Neuron (in vitro differentiated cells): ENCODE results near the gene FMN1.

ENCODE experiments used
- H2AFZ ChIP-seq: one replicate; pipeline ENCODE4 v1.6.1; 2013; ENCODE audit warnings: low read depth, mild to moderate bottlenecking, inconsistent platforms, low read length, moderate library complexity
- H3K27me3 ChIP-seq: one replicate; pipeline ENCODE4 v1.6.1; 2013; ENCODE audit warnings: low read length; ENCODE audit not compliant: insufficient read depth
- H3K36me3 ChIP-seq: one replicate; pipeline ENCODE4 v1.6.1; 2013; ENCODE audit warnings: low read length; ENCODE audit not compliant: insufficient read depth
- H3K4me1 ChIP-seq: one replicate; pipeline ENCODE4 v1.6.1; 2013; ENCODE audit warnings: low read length; ENCODE audit not compliant: insufficient read depth
- H3K4me3 ChIP-seq: 2 replicates; pipeline ENCODE4 v1.5.1; 2013; ENCODE audit warnings: mild to moderate bottlenecking, low read length, moderate library complexity
- H3K9me3 ChIP-seq: one replicate; pipeline ENCODE4 v1.6.1; 2013; ENCODE audit warnings: low read length

FMN1 gene

GRCh38 chr15:33194704-33195670 is at the start of gene FMN1:
TSS of gene FMN1 (minus strand) at chr15:33194714. CDS start at chr15:33154914, 39,800 bp downstream.
- Histone ChIP-seq H2AFZ (peak within 1 kb of the TSS; percentile 94), H3K9me3 (no peaks in the 10 kb centered on the region), H3K27me3 (no peaks in the 10 kb centered on the region), H3K4me3 (peak within 1 kb of the TSS; percentile 67), H3K36me3 (no peaks in the 10 kb centered on the region), H3K4me1 (peaks cover 9% of the 10 kb centered on the region)

- Histone ChIP-seq H3K36me3 (no peaks in the 10 kb centered on the region), H3K4me3 (no peak overlapping the region), H2AFZ (no peak overlapping the region), H3K4me1 (peaks cover 8% of the 10 kb centered on the region), H3K9me3 (no peaks in the 10 kb centered on the region), H3K27me3 (peaks cover 2% of the 10 kb centered on the region)
Measured at GRCh38 chr15:33243869-33244268, 49.4 kb upstream of the FMN1 start.

- Histone ChIP-seq H3K36me3 (no peaks in the 10 kb centered on the region), H3K4me1 (peaks cover 8% of the 10 kb centered on the region), H3K27me3 (peaks cover 2% of the 10 kb centered on the region), H3K4me3 (no peak overlapping the region), H2AFZ (no peak overlapping the region), H3K9me3 (no peaks in the 10 kb centered on the region)
Measured at GRCh38 chr15:33243393-33243792, 48.9 kb upstream of the FMN1 start.

GRCh38 chr15:33242669-33243191 is 48.2 kb upstream of the FMN1 start:
- no peaks in the 10 kb centered on the region for H3K36me3 ChIP-seq
- peaks cover 2% of the 10 kb centered on the region for H3K27me3 ChIP-seq
- no peaks in the 10 kb centered on the region for H3K9me3 ChIP-seq
- no peak overlapping the region for H2AFZ ChIP-seq
- no peak overlapping the region for H3K4me3 ChIP-seq
- H3K4me1 ChIP-seq, result peaks cover 8% of the 10 kb centered on the region

- Histone ChIP-seq H3K4me3 (no peak overlapping the region), H3K4me1 (peaks cover 8% of the 10 kb centered on the region)
Measured at GRCh38 chr15:33242165-33242564, 47.7 kb upstream of the FMN1 start.

GRCh38 chr15:33236841-33237509 is 42.5 kb upstream of the FMN1 start:
- H3K36me3 ChIP-seq, result no peaks in the 10 kb centered on the region
- no peak overlapping the region for H3K4me3 ChIP-seq
- peaks cover 2% of the 10 kb centered on the region for H3K4me1 ChIP-seq
- no peaks in the 10 kb centered on the region for H3K9me3 ChIP-seq
- H3K27me3 ChIP-seq, result peaks cover 2% of the 10 kb centered on the region
- H2AFZ ChIP-seq, result no peak overlapping the region

More at GRCh38 chr15:33242165-33242564, 47.7 kb upstream of the FMN1 start:
- Histone ChIP-seq H3K9me3 (no peaks in the 10 kb centered on the region), H3K27me3 (no peaks in the 10 kb centered on the region), H3K36me3 (no peaks in the 10 kb centered on the region), H2AFZ (no peak overlapping the region)

- Histone ChIP-seq H3K36me3 (no peaks in the 10 kb centered on the region), H3K27me3 (peaks cover 2% of the 10 kb centered on the region), H3K4me3 (no peak overlapping the region), H3K9me3 (no peaks in the 10 kb centered on the region), H3K4me1 (no peaks in the 10 kb centered on the region), H2AFZ (no peak overlapping the region)
Measured at GRCh38 chr15:33234020-33234461, 39.5 kb upstream of the FMN1 start.

- Histone ChIP-seq H3K4me3 (no peak overlapping the region), H3K27me3 (no peaks in the 10 kb centered on the region), H2AFZ (no peak overlapping the region), H3K4me1 (no peaks in the 10 kb centered on the region), H3K9me3 (no peaks in the 10 kb centered on the region), H3K36me3 (no peaks in the 10 kb centered on the region)
Measured at GRCh38 chr15:33226559-33227181, 32.2 kb upstream of the FMN1 start.

GRCh38 chr15:33218071-33218491 is 23.6 kb upstream of the FMN1 start:
- no peaks in the 10 kb centered on the region for H3K36me3 ChIP-seq
- H3K27me3 ChIP-seq, result no peaks in the 10 kb centered on the region
- no peaks in the 10 kb centered on the region for H3K4me1 ChIP-seq
- H3K9me3 ChIP-seq, result no peaks in the 10 kb centered on the region
- H2AFZ ChIP-seq, result no peak overlapping the region
- no peak overlapping the region for H3K4me3 ChIP-seq

- no peaks in the 10 kb centered on the region for H3K27me3 ChIP-seq
- peaks cover 6% of the 10 kb centered on the region for H3K4me1 ChIP-seq
- H3K4me3 ChIP-seq, result no peak overlapping the region
- H3K36me3 ChIP-seq, result no peaks in the 10 kb centered on the region
- H3K9me3 ChIP-seq, result no peaks in the 10 kb centered on the region
- no peak overlapping the region for H2AFZ ChIP-seq
Measured at GRCh38 chr15:33215941-33216872, 21.7 kb upstream of the FMN1 start.

GRCh38 chr15:33211176-33211808 is 16.8 kb upstream of the FMN1 start:
- Histone ChIP-seq H3K4me1 (peaks cover 12% of the 10 kb centered on the region), H3K27me3 (no peaks in the 10 kb centered on the region), H3K9me3 (no peaks in the 10 kb centered on the region), H3K36me3 (no peaks in the 10 kb centered on the region), H2AFZ (no peak overlapping the region), H3K4me3 (no peak overlapping the region)
